AG04449 (cell line): ENCODE results near the gene TFEC.
"Not testable (repeated sequence)": the region's sequence is repeated elsewhere in the genome, so short reads cannot be mapped to it uniquely, and the experiment has no call there.

Experiments
- CTCF ChIA-PET: fragments of 350-600 bp; formaldehyde crosslinking; extraction: SDS; loops from one replicate; lab custom pipeline; 2021; ENCODE audit warnings: antibody characterized with exemption; lab: Yijun Ruan, JAX
- POLR2A ChIA-PET: fragments of 400-600, 350-600 bp; formaldehyde crosslinking; extraction: SDS; loops from one replicate; lab custom pipeline; 2020; ENCODE audit warnings: antibody characterized with exemption, inconsistent platforms; lab: Yijun Ruan, JAX
- DNase-seq: peaks from one replicate; pipeline ENCODE4 v3.0.0-alpha.2; 2010; ENCODE audit warnings: low read depth, low spot score
- H3K4me3 ChIP-seq: 2 replicates; pipeline ENCODE4 v1.5.1; 2011; ENCODE audit warnings: low read depth, mild to moderate bottlenecking, control low read depth, low read length
- CTCF ChIP-seq: IDR thresholded peaks from one replicate; pipeline ENCODE4 v1.5.1; 2011; ENCODE audit warnings: mild to moderate bottlenecking, moderate library complexity, low read length, control low read depth, inconsistent platforms; ENCODE audit not compliant: insufficient read depth; ENCODE audit errors: missing control alignments

The TFEC gene

GRCh38 chr7:116027786-116028185, 2.8 kb downstream of the TFEC start:
- POLR2A ChIA-PET = no interaction called here
- TF ChIP-seq CTCF = no peak
- CTCF ChIA-PET = no interaction called here
- DNase-seq = no peak
- H3K4me3 ChIP-seq = no peak overlapping the region

GRCh38 chr7:116024826-116025809, 5.4 kb downstream of the TFEC start:
- ChIA-PET POLR2A (no interaction called here), CTCF (no interaction called here)

GRCh38 chr7:116021237-116021636, 9.3 kb downstream of the TFEC start:
- DNase-seq = no peak
- CTCF ChIA-PET = interaction anchor here (1.2 kb wide), 1 partner anchor 12 kb away, joined by 3 read pairs; no protein-coding TSS in a partner anchor
- POLR2A ChIA-PET = no interaction called here

More at GRCh38 chr7:116024826-116025809, 5.4 kb downstream of the TFEC start:
- H3K4me3 ChIP-seq = no peak overlapping the region
- no peak for TF ChIP-seq CTCF
- DNase-seq = no peak

GRCh38 chr7:116018731-116019130, 11.8 kb downstream of the TFEC start:
- no peak overlapping the region for H3K4me3 ChIP-seq
- no peak for DNase-seq
- no peak for TF ChIP-seq CTCF
- CTCF ChIA-PET = no interaction called here
- POLR2A ChIA-PET = no interaction called here

More at GRCh38 chr7:116021237-116021636, 9.3 kb downstream of the TFEC start:
- no peak for TF ChIP-seq CTCF
- no peak overlapping the region for H3K4me3 ChIP-seq

GRCh38 chr7:116013675-116014074, 16.9 kb downstream of the TFEC start:
- ChIA-PET POLR2A (no interaction called here), CTCF (no interaction called here)
- TF ChIP-seq CTCF = no peak
- no peak for DNase-seq
- H3K4me3 ChIP-seq = no peak overlapping the region

- CTCF ChIA-PET = no interaction called here
These were observed 19.0 kb downstream of the TFEC start for GRCh38 chr7:116011584-116011983.

GRCh38 chr7:116004762-116005161, 25.8 kb downstream of the TFEC start:
- H3K4me3 ChIP-seq, CTCF ChIA-PET, DNase-seq, POLR2A ChIA-PET: not testable (repeated sequence)

More at GRCh38 chr7:116011584-116011983, 19.0 kb downstream of the TFEC start:
- POLR2A ChIA-PET = no interaction called here
- H3K4me3 ChIP-seq = no peak overlapping the region
- DNase-seq = no peak
- TF ChIP-seq CTCF = no peak
